H1 (cell line): Measurements from ENCODE around the gene EPHA10. TPM values are rescaled to one million over a fixed set of nuclear protein-coding genes. Genes with fewer than 3 reads are reported as not detected.

Source experiments
- BACH1 ChIP-seq: IDR thresholded peaks from 2 replicates; pipeline ENCODE4 v1.6.1; 2012; ENCODE audit warnings: low read length, improper control_type of control experiment
- CHD2 ChIP-seq: IDR thresholded peaks from 2 replicates; pipeline ENCODE4 v1.6.1; 2012; ENCODE audit warnings: low read length, improper control_type of control experiment
- POU5F1 ChIP-seq: IDR thresholded peaks from 2 replicates; pipeline ENCODE4 v1.6.1; 2011; ENCODE audit warnings: low read depth, mild to moderate bottlenecking, low read length, moderate library complexity
- polyA plus RNA-seq, 7 experiments: library from polyadenylated mRNA; depleted of rRNA in 3 of 7; stranded (reverse) in 5 of 7; unstranded in 2 of 7; fragments of >200 nt in 5 of 7; fragments of 200-250 nt in 2 of 7; gene quantifications; 1 replicate in 5 of 7; 2 replicates in 1 of 7; 4 replicates in 1 of 7; pipeline versions ENCODE4 v1.2.1 to v1.2.3, GENCODE V29; 2011 to 2013; ENCODE audit warnings: missing spikeins in 2 of 7, mixed read lengths in 2 of 7
- total RNA-seq: library from RNA; stranded (reverse); fragmentation: NEBNext Ultra II Directional; extraction: Animal tissue kit (Norgen Biotek cat#: 25700); gene quantifications from 2 replicates; pipeline ENCODE4 v1.2.1, GENCODE V29; 2021
- TF ChIP-seq, protein P1 (sequence below): fragments of 300-600 bp; sonication (generic); IDR thresholded peaks from 2 replicates; pipeline ENCODE4 v1.7.1; 2012; ENCODE audit warnings: low read length, moderate library complexity, mild to moderate bottlenecking, inconsistent platforms; ENCODE audit not compliant: insufficient replicate concordance

EPHA10 gene
- total and polyA plus RNA-seq, 2 of the 8 experiments (the other 6 are each of a cell fraction or from before 2014, with no cell fraction given): 0.54 to 1.0 TPM

DNA sequence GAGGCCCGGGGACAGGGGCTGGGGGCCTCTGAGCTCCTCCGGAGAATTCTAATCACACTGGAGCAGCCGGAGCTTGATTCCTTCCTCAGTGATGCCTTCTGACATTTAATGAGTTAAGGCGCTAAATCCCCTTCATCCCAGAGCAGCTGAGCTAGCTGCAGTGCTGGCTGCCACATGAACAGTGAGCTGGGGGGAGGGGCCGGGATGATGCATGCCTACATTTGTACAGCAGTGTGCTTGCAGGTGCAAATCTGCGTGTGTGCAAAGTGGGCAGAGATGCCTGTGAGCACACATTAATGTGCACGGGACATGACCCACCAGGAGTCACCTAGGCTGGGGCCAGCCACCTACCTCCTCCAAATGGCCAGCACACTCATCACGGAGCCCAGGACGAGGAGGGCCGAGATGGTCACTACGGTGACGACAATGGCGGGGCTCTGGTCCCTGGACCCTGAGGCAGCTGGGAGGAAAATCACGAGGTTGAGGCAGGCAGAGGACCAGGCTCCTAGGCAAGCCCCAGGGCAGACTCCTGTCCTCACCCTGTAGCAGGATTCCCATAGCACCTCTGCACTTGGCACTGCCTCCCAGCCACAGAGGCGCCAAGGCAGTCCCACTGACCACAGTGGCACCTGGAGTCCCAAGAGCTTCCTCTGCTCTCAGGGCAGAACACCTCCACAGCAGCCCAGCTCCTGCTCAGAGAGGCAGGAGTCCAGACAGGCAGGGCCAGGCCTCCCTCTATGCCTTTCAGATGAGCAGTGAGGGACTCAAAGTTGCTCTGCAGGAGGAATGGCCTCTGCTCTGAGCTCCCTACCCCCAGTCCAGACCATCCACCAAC lies 38.0 kb downstream of the EPHA10 start (continued):
- TF ChIP-seq, protein P1, sequence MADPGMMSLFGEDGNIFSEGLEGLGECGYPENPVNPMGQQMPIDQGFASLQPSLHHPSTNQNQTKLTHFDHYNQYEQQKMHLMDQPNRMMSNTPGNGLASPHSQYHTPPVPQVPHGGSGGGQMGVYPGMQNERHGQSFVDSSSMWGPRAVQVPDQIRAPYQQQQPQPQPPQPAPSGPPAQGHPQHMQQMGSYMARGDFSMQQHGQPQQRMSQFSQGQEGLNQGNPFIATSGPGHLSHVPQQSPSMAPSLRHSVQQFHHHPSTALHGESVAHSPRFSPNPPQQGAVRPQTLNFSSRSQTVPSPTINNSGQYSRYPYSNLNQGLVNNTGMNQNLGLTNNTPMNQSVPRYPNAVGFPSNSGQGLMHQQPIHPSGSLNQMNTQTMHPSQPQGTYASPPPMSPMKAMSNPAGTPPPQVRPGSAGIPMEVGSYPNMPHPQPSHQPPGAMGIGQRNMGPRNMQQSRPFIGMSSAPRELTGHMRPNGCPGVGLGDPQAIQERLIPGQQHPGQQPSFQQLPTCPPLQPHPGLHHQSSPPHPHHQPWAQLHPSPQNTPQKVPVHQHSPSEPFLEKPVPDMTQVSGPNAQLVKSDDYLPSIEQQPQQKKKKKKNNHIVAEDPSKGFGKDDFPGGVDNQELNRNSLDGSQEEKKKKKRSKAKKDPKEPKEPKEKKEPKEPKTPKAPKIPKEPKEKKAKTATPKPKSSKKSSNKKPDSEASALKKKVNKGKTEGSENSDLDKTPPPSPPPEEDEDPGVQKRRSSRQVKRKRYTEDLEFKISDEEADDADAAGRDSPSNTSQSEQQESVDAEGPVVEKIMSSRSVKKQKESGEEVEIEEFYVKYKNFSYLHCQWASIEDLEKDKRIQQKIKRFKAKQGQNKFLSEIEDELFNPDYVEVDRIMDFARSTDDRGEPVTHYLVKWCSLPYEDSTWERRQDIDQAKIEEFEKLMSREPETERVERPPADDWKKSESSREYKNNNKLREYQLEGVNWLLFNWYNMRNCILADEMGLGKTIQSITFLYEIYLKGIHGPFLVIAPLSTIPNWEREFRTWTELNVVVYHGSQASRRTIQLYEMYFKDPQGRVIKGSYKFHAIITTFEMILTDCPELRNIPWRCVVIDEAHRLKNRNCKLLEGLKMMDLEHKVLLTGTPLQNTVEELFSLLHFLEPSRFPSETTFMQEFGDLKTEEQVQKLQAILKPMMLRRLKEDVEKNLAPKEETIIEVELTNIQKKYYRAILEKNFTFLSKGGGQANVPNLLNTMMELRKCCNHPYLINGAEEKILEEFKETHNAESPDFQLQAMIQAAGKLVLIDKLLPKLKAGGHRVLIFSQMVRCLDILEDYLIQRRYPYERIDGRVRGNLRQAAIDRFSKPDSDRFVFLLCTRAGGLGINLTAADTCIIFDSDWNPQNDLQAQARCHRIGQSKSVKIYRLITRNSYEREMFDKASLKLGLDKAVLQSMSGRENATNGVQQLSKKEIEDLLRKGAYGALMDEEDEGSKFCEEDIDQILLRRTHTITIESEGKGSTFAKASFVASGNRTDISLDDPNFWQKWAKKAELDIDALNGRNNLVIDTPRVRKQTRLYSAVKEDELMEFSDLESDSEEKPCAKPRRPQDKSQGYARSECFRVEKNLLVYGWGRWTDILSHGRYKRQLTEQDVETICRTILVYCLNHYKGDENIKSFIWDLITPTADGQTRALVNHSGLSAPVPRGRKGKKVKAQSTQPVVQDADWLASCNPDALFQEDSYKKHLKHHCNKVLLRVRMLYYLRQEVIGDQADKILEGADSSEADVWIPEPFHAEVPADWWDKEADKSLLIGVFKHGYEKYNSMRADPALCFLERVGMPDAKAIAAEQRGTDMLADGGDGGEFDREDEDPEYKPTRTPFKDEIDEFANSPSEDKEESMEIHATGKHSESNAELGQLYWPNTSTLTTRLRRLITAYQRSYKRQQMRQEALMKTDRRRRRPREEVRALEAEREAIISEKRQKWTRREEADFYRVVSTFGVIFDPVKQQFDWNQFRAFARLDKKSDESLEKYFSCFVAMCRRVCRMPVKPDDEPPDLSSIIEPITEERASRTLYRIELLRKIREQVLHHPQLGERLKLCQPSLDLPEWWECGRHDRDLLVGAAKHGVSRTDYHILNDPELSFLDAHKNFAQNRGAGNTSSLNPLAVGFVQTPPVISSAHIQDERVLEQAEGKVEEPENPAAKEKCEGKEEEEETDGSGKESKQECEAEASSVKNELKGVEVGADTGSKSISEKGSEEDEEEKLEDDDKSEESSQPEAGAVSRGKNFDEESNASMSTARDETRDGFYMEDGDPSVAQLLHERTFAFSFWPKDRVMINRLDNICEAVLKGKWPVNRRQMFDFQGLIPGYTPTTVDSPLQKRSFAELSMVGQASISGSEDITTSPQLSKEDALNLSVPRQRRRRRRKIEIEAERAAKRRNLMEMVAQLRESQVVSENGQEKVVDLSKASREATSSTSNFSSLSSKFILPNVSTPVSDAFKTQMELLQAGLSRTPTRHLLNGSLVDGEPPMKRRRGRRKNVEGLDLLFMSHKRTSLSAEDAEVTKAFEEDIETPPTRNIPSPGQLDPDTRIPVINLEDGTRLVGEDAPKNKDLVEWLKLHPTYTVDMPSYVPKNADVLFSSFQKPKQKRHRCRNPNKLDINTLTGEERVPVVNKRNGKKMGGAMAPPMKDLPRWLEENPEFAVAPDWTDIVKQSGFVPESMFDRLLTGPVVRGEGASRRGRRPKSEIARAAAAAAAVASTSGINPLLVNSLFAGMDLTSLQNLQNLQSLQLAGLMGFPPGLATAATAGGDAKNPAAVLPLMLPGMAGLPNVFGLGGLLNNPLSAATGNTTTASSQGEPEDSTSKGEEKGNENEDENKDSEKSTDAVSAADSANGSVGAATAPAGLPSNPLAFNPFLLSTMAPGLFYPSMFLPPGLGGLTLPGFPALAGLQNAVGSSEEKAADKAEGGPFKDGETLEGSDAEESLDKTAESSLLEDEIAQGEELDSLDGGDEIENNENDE: no peak
- TF ChIP-seq POU5F1: no peak
- no peak for TF ChIP-seq BACH1
- no peak for TF ChIP-seq CHD2
